ENCODE results near the gene SUN1. TPM values are rescaled to one million over a fixed set of nuclear protein-coding genes. Genes with fewer than 3 reads are reported as not detected.

Gene SUN1
- total RNA-seq, 1 donor from 2014 or later: 176 TPM

DNA sequence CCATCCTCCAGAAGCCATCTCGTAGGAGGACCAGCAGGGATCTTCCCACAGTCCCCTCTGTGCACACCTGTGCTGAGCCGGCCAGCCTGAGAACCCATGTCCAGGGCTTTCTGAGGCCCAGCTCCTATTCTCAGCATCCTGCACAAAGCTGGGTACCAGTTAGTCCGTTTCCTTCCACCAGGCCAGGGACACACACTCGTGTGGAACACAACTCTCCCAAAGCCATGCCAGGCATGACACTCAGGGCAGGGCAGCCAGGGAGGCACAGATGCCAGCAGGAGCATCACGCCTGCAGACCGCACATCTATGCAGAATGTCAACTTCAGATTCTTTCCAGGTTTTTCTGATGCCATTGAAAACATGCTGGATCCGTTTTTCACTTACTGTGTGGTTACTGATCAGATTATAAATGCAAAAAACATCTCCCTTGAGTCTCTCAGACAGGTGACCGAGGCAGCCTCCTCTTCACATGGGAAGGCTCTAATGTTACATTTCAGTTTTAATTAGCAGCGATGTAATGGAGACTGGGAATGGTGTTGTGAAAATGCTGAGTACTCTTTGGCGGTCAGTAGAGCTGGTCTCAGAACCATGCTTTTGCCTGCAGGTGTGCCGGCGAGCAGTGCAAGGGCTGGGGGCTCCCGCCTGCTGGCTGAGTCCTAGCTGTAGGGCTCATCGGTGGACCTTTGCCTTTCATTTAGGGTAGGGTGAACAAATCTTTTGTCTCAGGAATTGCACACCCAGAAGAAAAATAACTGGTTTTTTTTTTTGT, 3.3 kb upstream of the SUN1 start:
- DNase-seq (ENCODE audit: missing footprints): no peak
- intact Hi-C loops (cut with DNase I): no loop called here
- ATAC-seq: no peak

DNA sequence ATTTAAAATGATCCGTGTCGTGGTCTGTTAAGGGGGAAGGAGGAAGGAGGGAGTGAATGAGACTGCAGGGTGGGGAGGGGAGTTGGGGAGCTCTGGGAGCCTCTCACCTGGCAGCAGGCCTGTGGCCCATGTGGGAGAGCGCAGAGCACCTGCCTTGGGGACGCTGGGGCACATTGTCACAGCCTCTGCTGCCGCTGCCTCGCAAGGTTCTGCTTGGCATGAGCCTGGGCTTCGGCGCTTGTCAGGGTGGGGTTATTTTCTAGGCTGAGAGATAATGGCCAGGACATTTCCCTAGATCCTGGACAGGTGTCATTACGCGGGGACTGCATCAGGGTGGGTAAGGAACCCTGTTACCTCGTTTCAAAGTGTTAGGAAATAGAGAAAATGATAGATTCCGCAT, 2.2 kb upstream of the SUN1 start:
- intact Hi-C loops (cut with DNase I): loop anchor here (2.0 to 5.0 kb wide), 2 partner anchors 13 to 43 kb away; no protein-coding TSS in a partner anchor
- DNase-seq (ENCODE audit: missing footprints) (no peak), ATAC-seq (no peak)

DNA sequence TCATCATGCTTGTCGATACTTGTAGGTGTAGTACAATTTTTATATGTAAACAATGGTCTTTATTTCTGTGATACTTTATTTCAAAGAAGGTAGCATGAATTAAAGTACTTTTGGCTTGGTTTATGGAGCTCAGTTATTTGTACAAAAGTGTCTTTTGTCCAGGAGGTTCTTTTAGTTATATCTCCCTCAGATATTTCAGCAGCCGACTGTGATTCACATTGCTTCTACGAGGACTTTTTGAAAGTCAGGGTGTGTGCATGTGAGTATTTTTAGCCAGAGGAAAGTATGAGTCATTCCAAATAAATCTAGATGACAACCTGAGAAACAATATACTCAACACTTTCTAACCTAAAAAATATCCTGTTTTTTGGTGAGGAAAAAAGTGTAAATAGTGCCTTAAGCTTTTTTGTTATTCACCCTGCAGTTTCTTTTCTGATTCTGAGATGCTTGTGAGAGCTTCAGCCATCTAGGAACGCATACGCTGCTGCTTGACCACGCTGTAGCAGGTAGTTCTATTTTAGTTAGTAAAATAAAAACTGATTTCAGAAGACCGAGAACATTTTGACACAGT, 595 bp upstream of the SUN1 start:
- intact Hi-C loops (cut with DNase I): loop anchor here (2.0 to 5.0 kb wide), 2 partner anchors 15 to 44 kb away; no protein-coding TSS in a partner anchor
- peak; percentile 59 for ATAC-seq
- no peak for DNase-seq (ENCODE audit: missing footprints)

DNA sequence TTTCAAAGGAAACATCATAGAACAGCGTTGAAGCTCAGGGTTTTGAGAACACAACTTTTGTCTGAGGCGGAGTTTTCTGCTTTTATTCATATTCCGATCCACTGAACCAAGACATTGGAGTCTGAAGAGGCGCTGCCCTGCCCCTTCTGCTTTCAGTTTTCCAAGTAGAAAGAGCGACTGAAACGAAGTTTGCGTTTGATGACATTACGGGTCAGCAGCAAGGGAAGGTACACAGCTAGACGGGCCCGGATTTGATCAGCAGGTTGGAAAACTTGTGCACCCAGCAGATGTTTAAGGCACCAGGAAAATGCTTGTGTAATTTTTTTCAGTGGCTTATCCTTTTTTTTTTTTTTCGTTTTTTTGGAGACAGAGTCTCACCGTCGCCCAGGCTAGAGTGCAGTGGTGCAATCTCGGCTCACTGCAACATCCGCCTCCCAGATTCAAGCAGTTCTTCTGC, 720 bp downstream of the SUN1 start:
- ATAC-seq (no peak), DNase-seq (ENCODE audit: missing footprints) (no peak)
- intact Hi-C loops (cut with DNase I): loop anchor here (5.0 kb wide), 1 partner anchor 46 kb away; no protein-coding TSS in a partner anchor

DNA sequence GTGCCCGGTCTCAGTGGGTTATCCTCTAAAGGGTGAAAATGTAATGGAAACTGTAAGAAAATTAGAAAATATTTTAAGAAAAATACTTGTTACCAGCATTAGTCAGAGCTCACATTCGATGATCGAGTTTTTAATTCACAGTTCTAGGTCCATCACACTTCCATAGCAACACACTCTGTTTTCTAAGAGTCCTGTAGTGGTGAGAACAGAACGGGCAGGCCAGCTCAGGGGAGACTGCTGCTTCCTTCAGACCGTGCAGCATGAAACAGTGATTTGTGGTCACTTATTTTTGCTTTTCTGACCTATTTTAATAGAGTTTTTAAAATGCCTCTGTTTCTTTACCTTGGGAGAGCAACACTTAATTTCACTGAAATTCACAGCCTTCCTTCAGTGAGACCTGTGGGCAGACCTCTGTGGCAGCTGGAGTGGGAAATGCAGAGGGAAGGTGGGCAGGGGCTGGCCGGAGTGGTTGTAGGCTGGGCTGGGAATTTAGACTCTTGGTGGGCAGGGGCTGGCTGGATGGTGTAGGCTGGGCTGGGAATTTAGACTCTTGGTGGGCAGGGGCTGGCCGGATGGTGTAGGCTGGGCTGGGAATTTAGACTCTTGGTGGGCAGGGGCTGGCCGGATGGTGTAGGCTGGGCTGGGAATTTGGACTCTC, 1.5 kb downstream of the SUN1 start:
- intact Hi-C loops (cut with DNase I): loop anchor here (5.0 kb wide), 1 partner anchor 46 kb away; no protein-coding TSS in a partner anchor
- ATAC-seq: no peak
- DNase-seq (ENCODE audit: missing footprints): no peak

DNA sequence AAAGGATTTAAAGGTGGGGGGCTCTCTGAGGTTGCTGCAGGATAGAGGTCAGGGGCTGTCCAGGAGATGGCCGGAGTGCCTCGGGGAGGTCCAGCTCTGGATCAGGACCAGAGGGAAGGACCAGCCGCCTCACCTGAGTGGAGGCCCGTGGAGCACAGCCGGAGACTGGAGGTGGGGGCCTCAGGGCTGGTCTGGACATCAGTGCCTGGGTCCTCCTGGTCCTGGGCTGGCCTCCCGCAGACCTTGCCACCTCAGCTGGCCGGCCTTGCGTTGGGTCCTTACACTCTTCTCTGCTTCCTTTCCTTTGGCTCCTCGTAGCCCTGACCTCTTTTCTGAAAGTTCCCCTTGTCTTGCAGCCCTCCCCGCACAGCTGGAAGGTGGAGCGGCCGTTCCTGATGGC, 2.0 kb downstream of the SUN1 start:
- no peak for ATAC-seq
- DNase-seq (ENCODE audit: missing footprints): no peak
- intact Hi-C loops (cut with DNase I): loop anchor here (5.0 kb wide), 1 partner anchor 47 kb away; no protein-coding TSS in a partner anchor

DNA sequence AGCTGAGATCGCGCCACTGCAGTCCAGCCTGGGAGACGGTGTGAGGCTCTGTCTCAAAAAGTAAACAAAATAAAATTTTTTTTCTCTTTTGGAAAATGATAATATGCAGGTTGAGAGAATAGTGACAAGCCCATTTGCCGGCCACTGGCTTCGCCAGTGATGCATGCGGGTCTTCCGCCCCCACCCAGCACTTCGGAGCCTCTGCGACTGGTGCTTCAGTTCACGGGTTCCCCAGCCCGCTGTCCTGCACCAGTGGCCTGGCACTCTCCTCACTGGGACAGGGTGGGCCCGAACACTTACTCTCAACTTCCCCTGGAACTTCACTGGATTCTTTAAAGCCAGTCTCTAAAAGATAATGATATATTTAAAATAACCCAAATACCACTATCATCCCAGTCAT, 2.7 kb downstream of the SUN1 start:
- no peak for DNase-seq (ENCODE audit: missing footprints)
- intact Hi-C loops (cut with DNase I): loop anchor here (5.0 kb wide), 1 partner anchor 37 kb away; no protein-coding TSS in a partner anchor
- no peak for ATAC-seq

DNA sequence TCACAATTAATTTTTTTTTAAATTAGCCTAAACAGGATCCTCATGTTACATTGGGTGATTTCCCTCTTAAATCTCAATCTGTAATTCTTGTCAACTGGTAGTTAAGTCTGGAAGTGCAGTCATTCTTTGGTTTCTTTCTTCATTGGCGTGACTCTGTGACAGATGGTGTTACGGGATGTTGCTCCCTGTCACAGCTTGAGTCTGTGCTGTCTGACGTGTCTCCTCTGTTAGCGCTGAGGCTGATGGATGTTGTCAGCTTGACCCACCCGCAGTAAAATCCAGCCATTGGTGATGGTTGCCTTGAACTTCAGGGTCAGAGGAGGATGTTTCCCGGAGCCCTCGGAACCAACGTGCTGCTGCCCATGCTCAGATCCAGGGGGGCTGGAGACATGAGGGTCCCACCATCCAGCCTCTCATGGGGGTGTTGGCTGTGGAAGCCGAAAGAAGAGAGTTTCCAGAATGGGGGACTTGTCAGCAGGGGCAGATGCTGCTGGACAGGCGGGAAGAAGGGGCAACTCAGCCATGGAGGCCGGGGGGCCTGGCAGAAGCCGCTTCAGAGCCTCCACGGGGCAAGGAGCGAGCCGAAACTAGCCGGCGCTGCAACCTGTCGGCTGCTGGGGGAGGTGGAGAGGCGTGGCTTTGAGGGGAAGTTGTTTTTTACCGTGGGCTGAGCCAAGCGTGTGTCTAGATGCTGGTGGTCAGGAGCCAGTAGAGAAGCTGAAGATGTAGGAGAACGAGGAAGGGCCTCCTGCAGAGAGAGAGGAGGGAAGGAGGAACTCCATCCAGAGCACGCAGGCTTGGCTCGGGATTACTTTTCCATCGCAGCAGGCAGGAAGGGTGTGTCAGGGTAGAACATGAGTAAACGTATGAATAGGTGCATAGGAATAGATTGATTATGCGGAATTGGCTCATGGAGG, 3.5 kb downstream of the SUN1 start:
- intact Hi-C loops (cut with DNase I): loop anchor here (5.0 kb wide), 1 partner anchor 37 kb away; no protein-coding TSS in a partner anchor
- ATAC-seq: no peak
- DNase-seq (ENCODE audit: missing footprints): no peak

DNA sequence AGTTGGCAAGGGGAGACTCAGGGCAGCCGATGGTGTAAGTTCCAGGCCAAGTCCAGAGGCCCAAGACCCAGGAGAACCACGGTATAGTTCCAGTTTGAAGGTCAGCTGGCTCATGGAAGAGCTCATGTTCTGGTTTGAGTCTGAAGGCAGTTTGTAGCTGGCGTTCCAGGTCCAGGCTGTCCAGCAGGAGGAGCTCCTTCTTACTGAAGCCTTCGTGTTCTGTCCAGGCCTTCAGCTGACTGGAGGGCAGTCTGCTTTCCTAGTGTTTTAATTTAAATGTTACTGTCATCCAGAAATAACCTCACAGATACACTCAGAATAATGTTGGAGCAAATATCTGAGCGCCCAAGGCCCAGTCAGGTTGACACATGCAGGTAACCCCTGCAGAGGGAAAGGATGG, 4.2 kb downstream of the SUN1 start:
- ATAC-seq: peak; percentile 58
- no peak for DNase-seq (ENCODE audit: missing footprints)
- intact Hi-C loops (cut with DNase I): loop anchor here (5.0 kb wide), 1 partner anchor 36 kb away; no protein-coding TSS in a partner anchor

DNA sequence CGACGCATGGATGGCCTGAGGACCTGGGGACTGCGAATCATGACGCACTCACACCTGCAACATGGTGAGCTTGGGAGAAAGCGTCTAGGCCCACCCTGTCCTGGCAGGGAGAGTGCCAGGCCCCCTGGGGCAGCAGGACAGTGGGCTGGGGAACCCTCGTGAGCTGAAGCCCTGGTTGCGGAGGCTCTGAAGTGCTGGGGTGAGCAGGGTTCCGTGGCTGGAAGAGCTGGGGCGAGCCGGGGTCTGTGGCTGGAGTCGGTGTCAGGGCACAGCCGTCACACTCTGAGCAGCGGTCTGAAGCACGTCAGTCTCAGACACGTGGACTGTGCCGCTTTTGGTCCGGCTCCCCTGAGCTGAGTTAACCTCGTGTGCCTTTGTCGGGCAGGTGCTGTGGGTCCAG, 4.7 kb downstream of the SUN1 start:
- peak; percentile 25 for ATAC-seq
- intact Hi-C loops (cut with DNase I): loop anchor here (5.0 kb wide), 1 partner anchor 35 kb away; no protein-coding TSS in a partner anchor
- no peak for DNase-seq (ENCODE audit: missing footprints)

DNA sequence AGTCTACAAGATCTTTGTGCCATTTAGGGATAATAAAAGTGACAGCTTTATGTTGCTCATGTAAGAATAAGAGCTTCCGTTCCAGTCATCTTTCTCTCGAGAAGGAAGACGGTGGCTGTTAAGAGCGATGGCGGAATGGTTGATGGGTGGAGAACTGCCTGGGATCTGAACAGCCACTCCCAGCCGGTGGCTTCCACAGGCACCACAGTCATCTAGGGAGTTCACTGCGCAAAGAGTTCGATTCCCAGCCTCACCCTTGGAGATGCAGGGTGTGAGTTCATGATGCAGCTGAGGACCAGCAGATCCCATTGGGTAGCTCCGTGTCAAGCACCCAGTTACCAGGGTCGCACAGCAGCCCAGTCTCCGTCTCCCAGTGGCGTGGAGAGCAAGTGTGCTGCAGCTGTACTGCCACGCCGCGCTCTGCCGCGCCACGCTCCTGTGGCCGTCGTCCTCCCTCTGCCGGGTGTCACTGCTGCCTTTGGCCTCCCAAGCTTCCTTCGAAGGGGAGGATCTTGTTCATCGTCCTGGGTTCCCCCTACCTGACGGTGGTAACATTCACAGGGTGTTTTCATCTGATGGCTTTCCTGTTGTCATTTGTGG, 7.8 kb downstream of the SUN1 start:
- intact Hi-C loops (cut with DNase I): no loop called here
- ATAC-seq: no peak

DNA sequence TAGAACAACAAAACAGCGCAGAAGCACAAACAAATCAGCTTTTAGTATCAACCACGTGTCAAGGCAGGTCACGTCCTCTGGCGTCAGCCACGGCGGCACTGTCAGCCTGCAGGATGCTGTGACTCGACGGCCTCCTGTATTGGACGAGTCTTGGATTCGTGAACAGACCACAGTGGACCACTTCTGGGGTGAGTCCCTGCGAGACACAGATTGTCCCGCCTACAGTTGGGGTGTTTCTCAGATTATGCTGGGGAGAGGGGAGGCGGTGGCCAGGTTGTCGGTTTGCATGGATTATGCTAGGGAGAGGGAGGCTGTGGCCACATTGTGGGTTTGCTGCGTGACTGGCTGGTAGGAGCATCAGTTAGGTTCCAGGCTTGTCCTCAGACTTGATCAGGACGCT, 9.7 kb downstream of the SUN1 start:
- DNase-seq (ENCODE audit: missing footprints) (no peak), ATAC-seq (no peak)
- intact Hi-C loops (cut with DNase I): no loop called here

More for the DNA sequence above, 7.8 kb downstream of the SUN1 start:
- no peak for DNase-seq (ENCODE audit: missing footprints)

DNA sequence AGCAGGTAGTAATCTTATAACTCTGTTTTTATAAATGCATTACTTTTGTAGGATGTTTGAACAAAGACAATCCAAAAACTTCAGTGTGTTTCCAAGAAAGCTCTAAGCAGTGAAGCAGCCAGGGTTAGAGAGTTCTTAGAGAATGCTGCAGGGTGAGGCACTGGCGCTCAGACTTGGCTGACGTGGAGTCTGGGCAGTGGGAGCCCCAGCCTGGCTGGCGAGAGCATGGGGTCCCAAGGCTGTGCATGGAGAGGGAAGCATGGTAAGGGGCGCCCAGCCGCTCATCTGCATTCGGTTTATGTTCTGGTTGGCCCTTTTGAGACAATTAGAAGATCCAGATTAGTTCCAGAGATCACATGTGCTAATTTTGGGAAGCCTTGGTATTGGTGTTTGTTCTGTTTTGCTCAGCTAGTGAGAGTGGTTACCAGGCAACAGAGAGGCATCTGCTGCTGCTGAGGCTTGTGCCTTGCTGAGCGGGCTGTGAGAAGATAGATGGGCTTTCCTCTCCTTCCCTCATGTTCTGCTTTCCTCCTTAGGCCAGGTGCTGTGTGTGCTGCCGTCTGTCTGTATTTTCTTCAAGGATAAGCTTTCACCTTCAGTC, 10.3 kb downstream of the SUN1 start:
- ATAC-seq: peak; percentile 75
- intact Hi-C loops (cut with DNase I): no loop called here
- DNase-seq (ENCODE audit: missing footprints): no peak

DNA sequence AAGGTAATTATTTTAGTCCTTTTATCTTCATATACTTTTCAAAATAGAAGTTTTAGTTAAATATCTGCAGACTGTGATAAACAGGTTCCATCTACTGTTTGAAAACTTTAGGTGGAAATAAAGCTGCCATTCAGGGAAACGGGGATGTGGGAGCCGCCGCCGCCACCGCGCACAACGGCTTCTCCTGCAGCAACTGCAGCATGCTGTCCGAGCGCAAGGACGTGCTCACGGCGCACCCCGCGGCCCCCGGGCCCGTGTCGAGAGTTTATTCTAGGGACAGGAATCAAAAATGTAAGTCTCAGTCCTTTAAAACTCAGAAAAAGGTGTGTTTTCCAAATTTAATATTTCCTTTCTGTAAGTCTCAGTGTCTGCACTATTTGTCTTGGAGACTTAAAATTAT, 11.0 kb downstream of the SUN1 start:
- intact Hi-C loops (cut with DNase I): no loop called here
- DNase-seq (ENCODE audit: missing footprints): no peak
- no peak for ATAC-seq

DNA sequence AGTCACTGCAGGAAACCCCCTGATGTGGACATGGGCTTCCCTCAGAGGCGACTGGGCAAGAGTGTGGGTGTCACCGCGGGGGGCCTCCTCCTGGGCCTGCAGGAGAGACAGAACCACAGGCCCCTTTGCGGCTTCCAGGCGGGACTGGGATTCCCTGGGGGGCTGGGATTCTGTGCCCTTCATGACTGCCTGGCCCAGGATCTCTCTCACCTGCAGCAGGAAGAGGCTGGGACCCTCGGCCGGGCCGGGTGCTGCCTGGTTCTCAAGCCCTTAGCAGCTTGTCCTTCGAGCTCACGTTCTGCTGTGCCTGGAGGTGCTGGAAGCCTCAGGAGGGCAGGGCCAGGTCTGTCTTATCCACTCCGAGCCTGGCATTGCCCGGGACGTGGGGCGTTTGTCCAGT, 11.8 kb downstream of the SUN1 start:
- intact Hi-C loops (cut with DNase I): no loop called here
- ATAC-seq (no peak), DNase-seq (ENCODE audit: missing footprints) (no peak)

DNA sequence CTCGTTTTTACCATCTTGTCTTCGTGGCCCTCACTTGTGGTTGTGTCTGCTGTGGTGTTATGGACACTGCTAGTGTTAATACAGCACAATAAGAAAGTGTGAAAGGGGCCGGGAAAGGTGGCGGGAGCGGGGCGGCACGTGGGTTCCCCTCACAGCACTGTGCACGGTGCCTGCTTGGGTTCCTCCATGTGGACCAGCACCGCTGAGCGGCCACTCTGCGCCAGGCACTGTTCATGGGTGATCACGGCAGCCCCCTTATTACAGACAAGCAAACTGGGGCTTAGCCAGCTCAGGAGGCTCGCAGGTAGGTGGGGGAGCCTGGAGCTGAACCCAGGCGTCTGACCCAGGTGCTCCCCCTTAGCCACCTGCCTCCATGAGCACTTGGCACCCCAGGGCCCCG, 12.2 kb downstream of the SUN1 start:
- intact Hi-C loops (cut with DNase I): no loop called here
- ATAC-seq: no peak
- no peak for DNase-seq (ENCODE audit: missing footprints)

DNA sequence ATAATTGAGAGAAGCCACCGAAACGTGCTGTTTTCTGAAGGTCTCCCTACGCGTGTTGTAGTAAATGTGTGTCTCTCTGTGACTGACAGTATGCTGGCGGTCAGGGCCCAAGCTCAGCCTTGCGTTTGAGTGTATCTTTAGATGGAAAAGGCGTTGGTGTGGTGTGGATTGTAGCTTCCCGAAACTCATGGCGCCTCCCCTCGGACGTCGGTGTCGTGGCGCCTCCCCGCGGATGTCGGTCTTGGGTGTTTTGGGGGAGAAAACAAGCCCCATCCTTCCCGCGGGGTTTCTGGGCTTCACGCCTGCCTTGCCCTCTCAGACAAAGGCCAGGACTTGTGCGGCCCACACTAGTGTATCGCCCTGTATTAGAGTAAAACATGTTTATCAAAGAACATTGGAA, 12.8 kb downstream of the SUN1 start:
- ATAC-seq (no peak), DNase-seq (ENCODE audit: missing footprints) (no peak)
- intact Hi-C loops (cut with DNase I): no loop called here

DNA sequence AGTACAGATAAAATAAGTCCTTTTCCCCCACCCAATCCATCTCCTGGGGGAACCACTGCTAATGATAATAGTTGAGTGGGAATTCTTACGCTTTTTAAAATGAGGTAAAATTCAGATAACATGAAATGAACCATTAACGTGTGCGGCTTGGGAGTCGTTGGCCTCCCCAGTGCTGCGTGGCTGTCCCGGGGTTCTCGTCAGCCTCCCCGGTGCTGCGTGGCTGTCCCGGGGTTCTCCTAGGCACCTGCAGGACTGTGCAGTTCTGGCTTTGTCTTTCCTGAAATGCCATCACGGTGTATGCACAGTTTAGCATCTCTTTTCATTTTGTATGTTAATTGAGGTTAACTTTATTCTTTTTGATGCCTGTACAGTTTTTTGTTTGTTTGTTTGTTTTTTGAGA, 13.5 kb downstream of the SUN1 start:
- intact Hi-C loops (cut with DNase I): no loop called here
- ATAC-seq (no peak), DNase-seq (ENCODE audit: missing footprints) (no peak)

Measured in Right ventricle myocardium inferior (tissue), 1 donor.